Activated CD8-positive, alpha-beta T cell treated with anti-CD3 and anti-CD28 coated beads, Interleukin-2, amount 10 ng/mL, durations not matched to agents 7 days and 5 days (primary cell): ENCODE data around the gene DOCK4. TPM values are rescaled to one million over a fixed set of nuclear protein-coding genes. Genes with fewer than 3 reads are reported as not detected.

Experiments
- ATAC-seq: fragments of 150-1000 bp; cut with Tn5 transposase; one replicate; pipeline ENCODE4 v1.10.0; 2021; ENCODE audit warnings: moderate library complexity
- CTCF ChIA-PET: fragments of 350-600 bp; sonication (Branson Sonifier 250); formaldehyde crosslinking; loops from one replicate; lab custom pipeline; 2021; ENCODE audit warnings: antibody characterized with exemption; lab: Charles Lee
- POLR2A ChIA-PET: fragments of 350-600 bp; sonication (Branson Sonifier 250); formaldehyde crosslinking; loops from one replicate; lab custom pipeline; 2021; ENCODE audit warnings: antibody characterized with exemption; lab: Charles Lee
- DNase-seq: peaks from one replicate; pipeline ENCODE4 v3.0.0-alpha.2; 2020
- H3K27ac Mint-ChIP-seq: one replicate; pipeline ENCODE4 v1.8.0; 2021; ENCODE audit warnings: mild to moderate bottlenecking, mixed read lengths
- H3K27me3 Mint-ChIP-seq: one replicate; pipeline ENCODE4 v1.8.0; 2021; ENCODE audit warnings: low read depth, mixed read lengths
- H3K36me3 Mint-ChIP-seq: one replicate; pipeline ENCODE4 v1.8.0; 2021; ENCODE audit warnings: low read depth, mixed read lengths
- H3K4me1 Mint-ChIP-seq: one replicate; pipeline ENCODE4 v1.8.0; 2021; ENCODE audit warnings: low read depth, mixed read lengths
- H3K4me3 Mint-ChIP-seq: one replicate; pipeline ENCODE4 v1.8.0; 2021; ENCODE audit warnings: mild to moderate bottlenecking, mixed read lengths
- H3K9me3 Mint-ChIP-seq: one replicate; pipeline ENCODE4 v1.8.0; 2022; ENCODE audit warnings: mixed read lengths; ENCODE audit not compliant: insufficient read depth
- total RNA-seq, 2 experiments: library from RNA; stranded (reverse); gene quantifications; one replicate each; pipeline ENCODE4 v1.2.3, GENCODE V29; 2021

The DOCK4 gene
- total RNA-seq, 2 experiments from 2014 or later = 0.10 to 0.18 TPM

DNA sequence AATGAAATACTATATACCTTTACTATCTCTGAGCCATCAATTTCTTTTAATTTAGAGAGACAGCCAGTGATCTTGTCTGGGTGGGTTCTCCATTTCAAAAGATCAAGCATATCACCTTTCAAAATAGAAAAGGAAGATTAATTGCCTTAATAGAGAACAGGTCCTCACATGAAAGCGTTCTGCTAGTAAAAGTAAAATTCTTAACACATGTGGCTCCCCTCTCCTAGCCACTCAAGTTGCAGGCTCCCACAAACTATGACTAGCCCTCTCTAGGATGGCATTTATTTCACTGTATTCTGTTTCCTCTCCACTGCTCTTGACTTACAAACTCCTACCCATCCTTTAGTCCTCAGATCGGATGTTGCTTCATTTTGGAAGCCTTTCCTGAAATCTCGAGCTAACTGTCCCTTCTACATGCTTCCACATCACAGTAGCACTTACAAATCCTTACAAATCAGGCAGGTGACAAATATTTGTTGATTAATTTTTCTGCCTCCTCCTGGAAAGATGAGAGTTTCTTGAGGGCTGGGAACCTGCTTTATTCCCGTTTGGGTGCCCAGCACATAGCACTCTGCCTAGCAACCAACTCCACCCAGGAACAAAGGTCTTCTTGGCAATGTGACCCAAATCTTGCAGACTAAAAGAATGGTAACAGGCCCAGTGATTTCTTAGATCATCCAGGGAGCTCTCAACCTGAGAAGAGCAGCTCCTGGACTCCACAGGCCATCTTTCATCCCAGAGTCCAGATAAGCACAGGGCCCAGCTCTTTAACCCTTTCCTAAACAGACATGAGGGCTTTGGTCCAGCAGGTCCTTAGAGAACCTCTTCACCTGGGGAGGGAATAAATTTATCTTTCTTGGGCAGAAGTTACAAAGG is 333.5 kb downstream of the DOCK4 start:
- CTCF ChIA-PET = no interaction called here
- Mint-ChIP-seq H3K27me3 (no peaks in the 10 kb centered on the region), H3K27ac (no peak overlapping the region), H3K4me1 (no peaks in the 10 kb centered on the region), H3K9me3 (no peaks in the 10 kb centered on the region), H3K4me3 (no peak overlapping the region), H3K36me3 (no peaks in the 10 kb centered on the region)
- DNase-seq = no peak
- POLR2A ChIA-PET = no interaction called here
- ATAC-seq = no peak

DNA sequence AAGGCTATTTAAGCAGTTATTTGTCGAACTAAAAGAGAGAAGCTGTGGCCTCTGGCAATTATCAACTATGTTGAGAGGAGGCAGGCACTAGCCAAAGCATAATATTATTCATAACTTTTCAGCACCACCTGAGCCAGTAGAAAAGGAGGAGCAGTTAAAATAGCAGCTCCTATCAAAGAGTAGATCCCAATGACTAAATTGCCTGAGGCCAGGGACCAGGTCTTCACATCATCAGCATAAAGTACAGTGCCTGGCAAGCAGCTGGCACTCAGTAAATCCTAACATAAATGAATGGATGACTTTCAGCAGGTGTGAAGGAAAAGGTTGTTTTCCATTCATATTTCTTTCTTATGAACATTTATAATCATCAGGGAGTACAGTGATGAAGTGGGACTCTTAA is 334.9 kb downstream of the DOCK4 start:
- Mint-ChIP-seq H3K9me3 (no peaks in the 10 kb centered on the region), H3K27ac (no peak overlapping the region), H3K4me1 (no peaks in the 10 kb centered on the region), H3K27me3 (no peaks in the 10 kb centered on the region), H3K36me3 (no peaks in the 10 kb centered on the region), H3K4me3 (no peak overlapping the region)
- POLR2A ChIA-PET = no interaction called here
- no peak for DNase-seq
- CTCF ChIA-PET = no interaction called here
- no peak for ATAC-seq

DNA sequence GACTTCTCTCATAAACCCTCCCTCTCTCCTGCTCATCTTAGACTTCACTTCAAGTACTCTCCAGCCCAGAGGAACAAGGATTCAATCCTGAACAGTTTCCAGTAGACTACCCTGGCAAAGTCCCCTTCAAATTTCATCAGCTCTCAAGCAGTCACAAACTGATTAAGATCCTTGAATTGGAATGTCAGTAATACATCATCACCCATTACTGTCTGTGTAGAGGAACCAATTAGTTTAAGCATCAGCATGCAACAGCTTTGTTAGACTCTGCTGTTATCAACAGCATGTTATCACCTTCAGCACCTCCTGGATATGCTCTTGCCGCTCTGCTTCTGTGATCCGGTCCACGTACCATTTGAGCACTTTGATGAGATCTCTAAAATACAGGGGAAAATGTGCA is 336.9 kb downstream of the DOCK4 start:
- CTCF ChIA-PET = no interaction called here
- Mint-ChIP-seq H3K4me1 (no peaks in the 10 kb centered on the region), H3K4me3 (no peak overlapping the region), H3K36me3 (no peaks in the 10 kb centered on the region), H3K27ac (no peak overlapping the region), H3K9me3 (no peaks in the 10 kb centered on the region), H3K27me3 (no peaks in the 10 kb centered on the region)
- ATAC-seq = no peak
- no peak for DNase-seq
- POLR2A ChIA-PET = no interaction called here

DNA sequence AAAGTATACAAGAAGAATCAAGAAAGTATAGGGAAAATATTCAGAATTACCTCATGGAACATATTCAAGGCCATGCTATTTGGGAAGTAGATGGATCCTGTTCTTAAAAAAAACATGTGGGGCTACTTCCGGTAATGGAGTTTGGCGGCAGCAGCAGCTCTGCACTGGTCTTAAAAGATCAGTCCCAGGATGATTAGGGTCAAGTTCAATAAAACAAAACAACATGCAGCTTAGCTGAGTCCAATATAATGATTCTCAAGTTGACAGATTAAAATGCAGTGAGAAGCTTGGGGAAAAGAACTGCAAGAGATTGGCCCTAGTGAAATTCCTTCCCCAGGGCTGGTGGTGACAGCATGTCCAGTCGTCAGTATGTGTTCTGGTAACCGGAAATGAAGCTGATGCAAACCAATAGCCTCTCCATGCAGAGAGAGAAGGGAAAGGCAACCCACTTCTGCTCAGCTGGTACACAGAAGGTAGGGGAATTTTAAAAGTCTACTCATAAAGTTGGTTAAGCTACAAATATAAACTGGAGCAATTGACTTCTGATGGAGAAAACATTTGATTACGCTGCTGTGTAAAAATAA is 338.8 kb downstream of the DOCK4 start:
- H3K36me3 Mint-ChIP-seq = no peaks in the 10 kb centered on the region
- DNase-seq (no peak), ATAC-seq (no peak)
- no peaks in the 10 kb centered on the region for H3K4me1 Mint-ChIP-seq
- ChIA-PET CTCF (no interaction called here), POLR2A (no interaction called here)
- no peak overlapping the region for H3K4me3 Mint-ChIP-seq
- no peaks in the 10 kb centered on the region for H3K27me3 Mint-ChIP-seq
- H3K9me3 Mint-ChIP-seq = no peaks in the 10 kb centered on the region
- H3K27ac Mint-ChIP-seq = no peak overlapping the region

- POLR2A ChIA-PET = no interaction called here
- ATAC-seq = no peak
- CTCF ChIA-PET = no interaction called here
- DNase-seq = no peak
- Mint-ChIP-seq H3K27me3 (no peaks in the 10 kb centered on the region), H3K4me1 (no peaks in the 10 kb centered on the region), H3K36me3 (no peaks in the 10 kb centered on the region), H3K4me3 (no peak overlapping the region), H3K27ac (no peak overlapping the region), H3K9me3 (no peaks in the 10 kb centered on the region)
Observed at GRCh38 chr7:111866787-111867186, 339.4 kb downstream of the DOCK4 start.

DNA sequence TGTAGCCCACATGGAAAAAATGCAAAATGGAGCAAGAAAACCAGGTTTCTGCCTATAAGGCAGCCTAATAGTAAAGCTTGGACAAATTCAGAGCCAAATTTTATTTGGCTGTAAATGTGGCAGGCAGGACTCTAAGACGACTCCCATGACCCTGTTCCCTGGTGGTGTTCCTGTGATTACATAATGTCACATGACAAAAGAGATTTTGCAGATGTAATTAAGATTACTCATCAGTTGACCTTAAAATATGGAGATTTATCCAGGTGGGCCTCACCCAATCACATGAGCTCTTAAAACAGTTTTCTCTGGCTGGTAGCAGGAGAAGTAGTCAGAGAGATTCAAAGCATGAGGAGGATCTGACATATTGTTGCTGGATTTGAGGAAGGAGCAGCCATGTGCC is 340.8 kb downstream of the DOCK4 start:
- Mint-ChIP-seq H3K27ac (no peak overlapping the region), H3K4me1 (peaks cover 2% of the 10 kb centered on the region), H3K9me3 (no peaks in the 10 kb centered on the region), H3K36me3 (no peaks in the 10 kb centered on the region), H3K4me3 (no peak overlapping the region), H3K27me3 (no peaks in the 10 kb centered on the region)
- ATAC-seq (no peak), DNase-seq (no peak)
- POLR2A ChIA-PET = no interaction called here
- CTCF ChIA-PET = no interaction called here

- no peak for ATAC-seq
- ChIA-PET CTCF (no interaction called here), POLR2A (no interaction called here)
- no peaks in the 10 kb centered on the region for H3K36me3 Mint-ChIP-seq
- H3K9me3 Mint-ChIP-seq = no peaks in the 10 kb centered on the region
- no peaks in the 10 kb centered on the region for H3K27me3 Mint-ChIP-seq
- H3K4me3 Mint-ChIP-seq = no peak overlapping the region
- no peak overlapping the region for H3K27ac Mint-ChIP-seq
- no peak for DNase-seq
- H3K4me1 Mint-ChIP-seq = peaks cover 9% of the 10 kb centered on the region
Observed at GRCh38 chr7:111864291-111864976, 341.8 kb downstream of the DOCK4 start.

- CTCF ChIA-PET = no interaction called here
- ATAC-seq = no peak
- Mint-ChIP-seq H3K27ac (no peak overlapping the region), H3K4me1 (peaks cover 9% of the 10 kb centered on the region), H3K9me3 (no peaks in the 10 kb centered on the region), H3K27me3 (peaks cover under 1% of the 10 kb centered on the region), H3K4me3 (no peak overlapping the region), H3K36me3 (no peaks in the 10 kb centered on the region)
- no peak for DNase-seq
- POLR2A ChIA-PET = no interaction called here
Observed at GRCh38 chr7:111863269-111863668, 342.9 kb downstream of the DOCK4 start.

DNA sequence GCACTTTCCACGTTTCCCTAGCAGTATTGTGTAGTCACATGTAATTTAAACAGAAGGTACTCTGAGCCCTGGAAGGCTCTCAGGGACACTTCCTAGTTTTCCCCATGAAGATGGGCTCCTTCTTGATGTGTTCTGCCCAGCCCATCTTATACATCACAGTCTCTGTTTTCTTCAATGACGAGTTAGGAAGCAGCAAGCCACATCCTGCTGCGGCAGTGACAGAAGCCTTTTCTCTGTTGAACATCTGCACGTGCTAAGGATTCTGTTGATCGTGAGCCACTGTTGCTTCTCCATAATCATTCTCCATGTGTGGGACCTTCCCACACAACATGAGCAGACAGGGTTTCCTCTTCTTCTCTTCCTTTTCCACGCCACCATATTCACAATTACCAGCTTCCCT is 346.0 kb downstream of the DOCK4 start:
- H3K27me3 Mint-ChIP-seq = peaks cover 6% of the 10 kb centered on the region
- H3K36me3 Mint-ChIP-seq = no peaks in the 10 kb centered on the region
- H3K27ac Mint-ChIP-seq = no peak overlapping the region
- ChIA-PET CTCF (no interaction called here), POLR2A (no interaction called here)
- DNase-seq (peak; percentile 23), ATAC-seq (no peak)
- no peaks in the 10 kb centered on the region for H3K9me3 Mint-ChIP-seq
- H3K4me3 Mint-ChIP-seq = no peak overlapping the region
- peaks cover 9% of the 10 kb centered on the region for H3K4me1 Mint-ChIP-seq

- ATAC-seq (no peak), DNase-seq (no peak)
- ChIA-PET POLR2A (no interaction called here), CTCF (interaction anchor here (1.3 kb wide), 1 partner anchor 117 kb away, joined by 3 read pairs; no protein-coding TSS in a partner anchor)
- H3K27ac Mint-ChIP-seq = no peak overlapping the region
- H3K36me3 Mint-ChIP-seq = no peaks in the 10 kb centered on the region
- H3K27me3 Mint-ChIP-seq = peaks cover 8% of the 10 kb centered on the region
- H3K9me3 Mint-ChIP-seq = no peaks in the 10 kb centered on the region
- peaks cover 9% of the 10 kb centered on the region for H3K4me1 Mint-ChIP-seq
- H3K4me3 Mint-ChIP-seq = no peak overlapping the region
Observed at GRCh38 chr7:111858331-111858730, 347.9 kb downstream of the DOCK4 start.

- Mint-ChIP-seq H3K36me3 (no peaks in the 10 kb centered on the region), H3K4me3 (no peak overlapping the region), H3K9me3 (no peaks in the 10 kb centered on the region), H3K4me1 (peaks cover 9% of the 10 kb centered on the region), H3K27me3 (peaks cover 8% of the 10 kb centered on the region), H3K27ac (no peak overlapping the region)
- ChIA-PET POLR2A (no interaction called here), CTCF (interaction anchor here (1.1 to 2.3 kb wide), 5 partner anchors 12 to 103 kb away, joined by 3 to 8 read pairs (median 3); no protein-coding TSS in a partner anchor)
- ATAC-seq = no peak
- no peak for DNase-seq
Observed at GRCh38 chr7:111855842-111856227, 350.4 kb downstream of the DOCK4 start.
